Measurements from ENCODE around the gene DMXL2.

The DMXL2 gene

GRCh38 chr15:51561271-51561670 is 61.3 kb downstream of the DMXL2 start:
- H3K27ac ChIP-seq: no peak overlapping the region
- TF ChIP-seq, protein P1, sequence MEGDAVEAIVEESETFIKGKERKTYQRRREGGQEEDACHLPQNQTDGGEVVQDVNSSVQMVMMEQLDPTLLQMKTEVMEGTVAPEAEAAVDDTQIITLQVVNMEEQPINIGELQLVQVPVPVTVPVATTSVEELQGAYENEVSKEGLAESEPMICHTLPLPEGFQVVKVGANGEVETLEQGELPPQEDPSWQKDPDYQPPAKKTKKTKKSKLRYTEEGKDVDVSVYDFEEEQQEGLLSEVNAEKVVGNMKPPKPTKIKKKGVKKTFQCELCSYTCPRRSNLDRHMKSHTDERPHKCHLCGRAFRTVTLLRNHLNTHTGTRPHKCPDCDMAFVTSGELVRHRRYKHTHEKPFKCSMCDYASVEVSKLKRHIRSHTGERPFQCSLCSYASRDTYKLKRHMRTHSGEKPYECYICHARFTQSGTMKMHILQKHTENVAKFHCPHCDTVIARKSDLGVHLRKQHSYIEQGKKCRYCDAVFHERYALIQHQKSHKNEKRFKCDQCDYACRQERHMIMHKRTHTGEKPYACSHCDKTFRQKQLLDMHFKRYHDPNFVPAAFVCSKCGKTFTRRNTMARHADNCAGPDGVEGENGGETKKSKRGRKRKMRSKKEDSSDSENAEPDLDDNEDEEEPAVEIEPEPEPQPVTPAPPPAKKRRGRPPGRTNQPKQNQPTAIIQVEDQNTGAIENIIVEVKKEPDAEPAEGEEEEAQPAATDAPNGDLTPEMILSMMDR (conservative IDR thresholded peaks at IDR 0.05): no peak

GRCh38 chr15:51558876-51559275 is 63.7 kb downstream of the DMXL2 start:
- TF ChIP-seq, protein P1 (conservative IDR thresholded peaks at IDR 0.05): no peak
- no peak overlapping the region for H3K27ac ChIP-seq

GRCh38 chr15:51558411-51558810 is 64.2 kb downstream of the DMXL2 start:
- TF ChIP-seq, protein P1 (conservative IDR thresholded peaks at IDR 0.05): no peak
- H3K27ac ChIP-seq: no peak overlapping the region

- no peak overlapping the region for H3K27ac ChIP-seq
- TF ChIP-seq, protein P1 (conservative IDR thresholded peaks at IDR 0.05): no peak
These were observed 71.7 kb downstream of the DMXL2 start for GRCh38 chr15:51550841-51551240.

GRCh38 chr15:51547656-51548055 is 74.9 kb downstream of the DMXL2 start:
- H3K27ac ChIP-seq: no peak overlapping the region
- TF ChIP-seq, protein P1 (conservative IDR thresholded peaks at IDR 0.05): no peak

GRCh38 chr15:51536965-51537574 is 85.5 kb downstream of the DMXL2 start:
- TF ChIP-seq, protein P1 (conservative IDR thresholded peaks at IDR 0.05): peak; percentile 85
- H3K27ac ChIP-seq: no peak overlapping the region

GRCh38 chr15:51533672-51534398 is 88.7 kb downstream of the DMXL2 start:
- no peak overlapping the region for H3K27ac ChIP-seq
- TF ChIP-seq, protein P1 (conservative IDR thresholded peaks at IDR 0.05): no peak

Measured in VCaP (cell line).